Panc1 (cell line): ENCODE data around the gene PSMD1. TPM values are rescaled to one million over a fixed set of nuclear protein-coding genes. Genes with fewer than 3 reads are reported as not detected.
A peak's percentile ranks its signal among the peaks of the same experiment; 100 is the strongest.

Experiments
- ATAC-seq: fragments of 200-7000 bp; cut with Tn5 transposase; 2 replicates; pipeline ENCODE4 v1.9.1; 2020; ENCODE audit warnings: mild to moderate bottlenecking, moderate library complexity
- BruUV-seq: library from RNA; stranded (reverse); fragments of 400-500 nt; replicated peaks from 2 replicates; lab custom pipeline; 2021; lab: Mats Ljungman, UMichigan
- CTCF ChIA-PET: fragments of 300-600 bp; sonication (Branson Sonifier 250); formaldehyde crosslinking; loops from one replicate; lab custom pipeline; 2022; ENCODE audit warnings: antibody characterized with exemption; lab: Charles Lee
- POLR2A ChIA-PET: fragments of 300-600 bp; sonication (Branson Sonifier 250); formaldehyde crosslinking; loops from one replicate; lab custom pipeline; 2022; ENCODE audit warnings: antibody characterized with exemption; lab: Charles Lee
- DNase-seq: peaks from one replicate; pipeline ENCODE4 v3.0.0-alpha.2; 2010; ENCODE audit warnings: low read depth, low spot score
- H3K27ac ChIP-seq: 2 replicates; pipeline ENCODE4 v1.5.1; 2011; ENCODE audit warnings: mild to moderate bottlenecking, low read length, inconsistent platforms
- H3K27me3 ChIP-seq: fragments of 200-500 bp; sonication (Bioruptor generic); 2 replicates; pipeline ENCODE4 v1.6.0; 2014; ENCODE audit warnings: low read length, inconsistent platforms; ENCODE audit not compliant: control insufficient read depth, insufficient read depth
- H3K36me3 ChIP-seq: fragments of 200-500 bp; sonication (Bioruptor generic); 2 replicates; pipeline ENCODE4 v1.5.1; 2014; ENCODE audit warnings: inconsistent platforms, mild to moderate bottlenecking, low read length, moderate library complexity; ENCODE audit not compliant: control insufficient read depth, insufficient read depth
- H3K4me1 ChIP-seq: 2 replicates; pipeline ENCODE4 v1.5.1; 2011; ENCODE audit warnings: inconsistent platforms, mild to moderate bottlenecking, low read length, moderate library complexity; ENCODE audit not compliant: control insufficient read depth, insufficient read depth
- H3K4me3 ChIP-seq, 2 experiments: 2 replicates each; pipeline ENCODE4 v1.5.1; 2011 to 2012; ENCODE audit warnings: low read depth in 2 of 2, low read length in 2 of 2, mild to moderate bottlenecking in 2 of 2, inconsistent platforms in 1 of 2, moderate library complexity in 1 of 2
- H3K9me3 ChIP-seq: fragments of 200-500 bp; sonication (Bioruptor generic); 2 replicates; pipeline ENCODE4 v1.5.1; 2014; ENCODE audit warnings: low read depth, mild to moderate bottlenecking, inconsistent platforms, low read length, moderate library complexity; ENCODE audit not compliant: control insufficient read depth, insufficient read depth
- POLR2AphosphoS5 ChIP-seq: IDR thresholded peaks from 2 replicates; pipeline ENCODE4 v1.6.1; 2012; ENCODE audit warnings: mild to moderate bottlenecking, low read depth, low read length, moderate library complexity
- REST ChIP-seq, 2 experiments: IDR thresholded peaks; 2 replicates each; pipeline ENCODE4 v1.6.1; 2011 to 2012; ENCODE audit warnings: low read depth in 2 of 2, control low read depth in 1 of 2, low read length in 1 of 2, mild to moderate bottlenecking in 1 of 2, moderate library complexity in 1 of 2; ENCODE audit not compliant: insufficient read depth in 1 of 2
- SIN3A ChIP-seq: IDR thresholded peaks from 2 replicates; pipeline ENCODE4 v1.6.1; 2012; ENCODE audit warnings: low read depth, mild to moderate bottlenecking, low read length, moderate library complexity, borderline replicate concordance; ENCODE audit not compliant: insufficient read depth
- TCF7L2 ChIP-seq: IDR thresholded peaks from 2 replicates; pipeline ENCODE4 v1.6.1; 2011; ENCODE audit warnings: mild to moderate bottlenecking, low read depth, low read length, inconsistent platforms
- in situ Hi-C: cut with HindIII; loops from 2 replicates; pipeline ENCODE4 v1.10.0; 2016; ENCODE audit warnings: low sequenced_read_pairs, low pct_unique_long_range_greater_than_20kb
- intact Hi-C: fragments of 100-400 bp; cut with micrococcal nuclease; formaldehyde crosslinking; loops from one replicate; pipeline ENCODE4 v1.10.0; 2022; ENCODE audit not compliant: unreplicated experiment
- total RNA-seq: library from RNA; stranded (reverse); gene quantifications from one replicate; pipeline ENCODE4 v1.2.1, GENCODE V29; 2021; ENCODE audit not compliant: unreplicated experiment
- TF ChIP-seq, protein P1 (sequence below): fragments of 450-650 bp; IDR thresholded peaks from 2 replicates; pipeline ENCODE4 v1.5.1; 2017; ENCODE audit warnings: mild to moderate bottlenecking

PSMD1 gene
- total RNA-seq, 1 experiment from 2014 or later, result 146 TPM

- Histone ChIP-seq H3K27me3 (no peaks in the 10 kb centered on the region), H3K36me3 (peaks cover 24% of the 10 kb centered on the region), H3K4me3 (peak overlapping the region; percentile 70 to 99), H3K9me3 (no peaks in the 10 kb centered on the region), H3K4me1 (peaks cover 35% of the 10 kb centered on the region), H3K27ac (peak overlapping the region; percentile 81)
- ChIA-PET CTCF (interaction anchor here (0.5 kb wide), 1 partner anchor 360 kb away, joined by 4 read pairs; no protein-coding TSS in a partner anchor), POLR2A (no interaction called here)
- no TSS peak for BruUV-seq
- in situ Hi-C loops (no loop called here), intact Hi-C loops (loop anchor here (10.0 kb wide), 1 partner anchor 233 kb away; no protein-coding TSS in a partner anchor)
- ATAC-seq, result no peak
- DNase-seq, result no peak
- no peak for TF ChIP-seq POLR2AphosphoS5
Measured at GRCh38 chr2:231057590-231057989, 923 bp downstream of the PSMD1 start.

DNA sequence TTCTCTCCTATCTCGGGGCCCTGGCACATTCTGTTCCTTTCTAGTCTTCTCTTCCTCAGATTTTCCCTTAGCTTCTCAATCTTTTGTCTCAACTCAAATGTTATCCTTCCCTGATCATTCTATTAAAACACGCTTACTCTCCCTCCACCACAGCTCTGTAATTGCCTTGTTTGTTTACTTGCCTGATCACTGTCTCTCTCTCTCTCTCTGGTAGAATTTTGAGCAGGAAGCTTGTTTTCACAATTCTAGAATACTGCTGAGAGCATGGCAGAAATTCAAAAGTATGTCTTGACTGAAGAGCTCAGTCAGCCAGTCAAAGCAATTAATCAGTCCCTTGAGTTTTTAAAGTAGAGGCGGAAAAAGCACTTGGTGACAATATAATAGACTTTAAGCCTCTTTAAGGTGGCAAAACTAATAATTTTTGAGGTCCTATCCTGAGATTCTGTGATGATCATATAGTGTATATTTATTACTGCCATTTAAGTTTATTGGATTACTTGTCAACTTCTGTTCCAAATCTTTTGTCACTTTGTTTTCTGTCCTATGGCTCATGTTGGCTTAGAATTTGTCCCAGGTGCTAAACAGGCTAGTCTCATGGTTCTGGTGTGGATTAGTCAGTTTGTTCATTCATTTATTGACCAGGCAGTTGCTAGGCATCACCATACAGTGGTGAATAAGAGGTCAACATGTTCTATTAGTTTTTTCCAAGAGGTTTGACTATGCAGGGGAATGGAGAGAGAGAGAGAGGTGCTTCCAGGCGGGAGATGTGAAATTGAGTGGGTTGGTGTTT lies 2.3 kb downstream of the PSMD1 start:
- ChIA-PET CTCF (no interaction called here), POLR2A (interaction anchor here (0.6 to 0.7 kb wide), 2 partner anchors 9 to 140 kb away, joined by 3 to 8 read pairs; no protein-coding TSS in a partner anchor)
- in situ Hi-C loops, result no loop called here
- intact Hi-C loops, result loop anchor here (10.0 kb wide), 1 partner anchor 234 kb away; no protein-coding TSS in a partner anchor
- Histone ChIP-seq H3K27ac (peak overlapping the region; percentile 81; the same call in 1 of the 2 replicates), H3K9me3 (no peaks in the 10 kb centered on the region), H3K4me3 (peak overlapping the region; percentile 70 to 99; a peak in 3 of 4 replicates), H3K36me3 (peaks cover 38% of the 10 kb centered on the region), H3K27me3 (no peaks in the 10 kb centered on the region), H3K4me1 (peaks cover 35% of the 10 kb centered on the region)
- no peak for TF ChIP-seq SIN3A
- TF ChIP-seq, protein P1, sequence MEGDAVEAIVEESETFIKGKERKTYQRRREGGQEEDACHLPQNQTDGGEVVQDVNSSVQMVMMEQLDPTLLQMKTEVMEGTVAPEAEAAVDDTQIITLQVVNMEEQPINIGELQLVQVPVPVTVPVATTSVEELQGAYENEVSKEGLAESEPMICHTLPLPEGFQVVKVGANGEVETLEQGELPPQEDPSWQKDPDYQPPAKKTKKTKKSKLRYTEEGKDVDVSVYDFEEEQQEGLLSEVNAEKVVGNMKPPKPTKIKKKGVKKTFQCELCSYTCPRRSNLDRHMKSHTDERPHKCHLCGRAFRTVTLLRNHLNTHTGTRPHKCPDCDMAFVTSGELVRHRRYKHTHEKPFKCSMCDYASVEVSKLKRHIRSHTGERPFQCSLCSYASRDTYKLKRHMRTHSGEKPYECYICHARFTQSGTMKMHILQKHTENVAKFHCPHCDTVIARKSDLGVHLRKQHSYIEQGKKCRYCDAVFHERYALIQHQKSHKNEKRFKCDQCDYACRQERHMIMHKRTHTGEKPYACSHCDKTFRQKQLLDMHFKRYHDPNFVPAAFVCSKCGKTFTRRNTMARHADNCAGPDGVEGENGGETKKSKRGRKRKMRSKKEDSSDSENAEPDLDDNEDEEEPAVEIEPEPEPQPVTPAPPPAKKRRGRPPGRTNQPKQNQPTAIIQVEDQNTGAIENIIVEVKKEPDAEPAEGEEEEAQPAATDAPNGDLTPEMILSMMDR, result no peak
- TF ChIP-seq POLR2AphosphoS5, result no peak
- TF ChIP-seq REST (IDR thresholded peaks at IDR 0.05; ENCODE audit: insufficient read depth in 1 of 2, low read depth in 2 of 2, low read length in 1 of 2), result no peak
- no peak for TF ChIP-seq TCF7L2
- DNase-seq, result no peak
- no TSS peak for BruUV-seq
- no peak for ATAC-seq
